ENCODE data around the gene TOM1L2.

Gene TOM1L2

GRCh38 chr17:17815062-17815406 lies 157.2 kb downstream of the TOM1L2 start:
- H3K9ac ChIP-seq, result peak overlapping the region; percentile 54
- H3K9me3 ChIP-seq, result no peaks in the 10 kb centered on the region
- peaks cover 83% of the 10 kb centered on the region for H3K4me1 ChIP-seq
- peaks cover 95% of the 10 kb centered on the region for H3K36me3 ChIP-seq
- peak overlapping the region; percentile 59 for H3K27ac ChIP-seq
- no peaks in the 10 kb centered on the region for H3K27me3 ChIP-seq
- peak overlapping the region; percentile 55 for H3K4me2 ChIP-seq
- H4K20me1 ChIP-seq, result peaks cover 98% of the 10 kb centered on the region
- H3K4me3 ChIP-seq, result no peak overlapping the region
- TF ChIP-seq Cebpa-rat (IDR thresholded peaks at IDR 0.05), result no peak

GRCh38 chr17:17814162-17815061 lies 157.8 kb downstream of the TOM1L2 start:
- peak overlapping the region; percentile 59 for H3K27ac ChIP-seq
- H4K20me1 ChIP-seq, result peaks cover 98% of the 10 kb centered on the region

GRCh38 chr17:17813725-17814095 lies 158.5 kb downstream of the TOM1L2 start:
- TF ChIP-seq Cebpa-rat (IDR thresholded peaks at IDR 0.05), result no peak
- H3K27ac ChIP-seq, result no peak overlapping the region
- no peak overlapping the region for H3K9ac ChIP-seq
- no peaks in the 10 kb centered on the region for H3K27me3 ChIP-seq
- H3K4me1 ChIP-seq, result peaks cover 81% of the 10 kb centered on the region
- H3K36me3 ChIP-seq, result peaks cover 87% of the 10 kb centered on the region
- no peaks in the 10 kb centered on the region for H3K9me3 ChIP-seq
- H3K4me2 ChIP-seq, result no peak overlapping the region
- H4K20me1 ChIP-seq, result peaks cover 96% of the 10 kb centered on the region
- H3K4me3 ChIP-seq, result no peak overlapping the region

More at GRCh38 chr17:17814162-17815061, 157.8 kb downstream of the TOM1L2 start:
- Histone ChIP-seq H3K9me3 (no peaks in the 10 kb centered on the region), H3K4me2 (peak overlapping the region; percentile 55), H3K4me3 (no peak overlapping the region), H3K9ac (no peak overlapping the region), H3K36me3 (peaks cover 93% of the 10 kb centered on the region), H3K27me3 (no peaks in the 10 kb centered on the region), H3K4me1 (peaks cover 82% of the 10 kb centered on the region)
- TF ChIP-seq Cebpa-rat (IDR thresholded peaks at IDR 0.05), result no peak

- H3K9ac ChIP-seq, result no peak overlapping the region
- peaks cover 96% of the 10 kb centered on the region for H4K20me1 ChIP-seq
- H3K4me3 ChIP-seq, result no peak overlapping the region
- H3K9me3 ChIP-seq, result no peaks in the 10 kb centered on the region
- peaks cover 86% of the 10 kb centered on the region for H3K36me3 ChIP-seq
- peaks cover 81% of the 10 kb centered on the region for H3K4me1 ChIP-seq
- no peaks in the 10 kb centered on the region for H3K27me3 ChIP-seq
- H3K4me2 ChIP-seq, result no peak overlapping the region
- TF ChIP-seq Cebpa-rat (IDR thresholded peaks at IDR 0.05), result no peak
- H3K27ac ChIP-seq, result no peak overlapping the region
Observed at GRCh38 chr17:17813055-17813724, 159.0 kb downstream of the TOM1L2 start.

- Histone ChIP-seq H3K36me3 (peaks cover 86% of the 10 kb centered on the region), H3K27me3 (no peaks in the 10 kb centered on the region), H3K27ac (no peak overlapping the region)
Observed at GRCh38 chr17:17812211-17813054, 159.8 kb downstream of the TOM1L2 start.

GRCh38 chr17:17811381-17812210 lies 160.6 kb downstream of the TOM1L2 start:
- no peaks in the 10 kb centered on the region for H3K27me3 ChIP-seq
- peaks cover 83% of the 10 kb centered on the region for H3K36me3 ChIP-seq
- no peak overlapping the region for H3K27ac ChIP-seq
- no peak overlapping the region for H3K9ac ChIP-seq
- no peak overlapping the region for H3K4me3 ChIP-seq
- H4K20me1 ChIP-seq, result peaks cover 97% of the 10 kb centered on the region
- H3K9me3 ChIP-seq, result no peaks in the 10 kb centered on the region
- peak overlapping the region; percentile 24; the same call in 1 of the 2 replicates for H3K4me2 ChIP-seq
- no peak for TF ChIP-seq Cebpa-rat (IDR thresholded peaks at IDR 0.05)
- peaks cover 80% of the 10 kb centered on the region for H3K4me1 ChIP-seq

More at GRCh38 chr17:17812211-17813054, 159.8 kb downstream of the TOM1L2 start:
- peak overlapping the region; percentile 22 for H3K4me2 ChIP-seq
- no peak overlapping the region for H3K4me3 ChIP-seq
- H4K20me1 ChIP-seq, result peaks cover 98% of the 10 kb centered on the region
- no peaks in the 10 kb centered on the region for H3K9me3 ChIP-seq
- H3K9ac ChIP-seq, result no peak overlapping the region
- no peak for TF ChIP-seq Cebpa-rat (IDR thresholded peaks at IDR 0.05)
- H3K4me1 ChIP-seq, result peaks cover 84% of the 10 kb centered on the region

GRCh38 chr17:17810895-17811248 lies 161.3 kb downstream of the TOM1L2 start:
- Histone ChIP-seq H3K36me3 (peaks cover 84% of the 10 kb centered on the region), H3K4me1 (peaks cover 76% of the 10 kb centered on the region), H4K20me1 (peaks cover 97% of the 10 kb centered on the region), H3K9ac (no peak overlapping the region), H3K27me3 (no peaks in the 10 kb centered on the region), H3K27ac (no peak overlapping the region), H3K9me3 (no peaks in the 10 kb centered on the region), H3K4me2 (no peak overlapping the region), H3K4me3 (no peak overlapping the region)
- no peak for TF ChIP-seq Cebpa-rat (IDR thresholded peaks at IDR 0.05)

GRCh38 chr17:17810084-17810894 lies 161.9 kb downstream of the TOM1L2 start:
- H3K4me3 ChIP-seq, result no peak overlapping the region
- peaks cover 84% of the 10 kb centered on the region for H3K36me3 ChIP-seq
- peaks cover 71% of the 10 kb centered on the region for H3K4me1 ChIP-seq
- no peak for TF ChIP-seq Cebpa-rat (IDR thresholded peaks at IDR 0.05)
- H3K27ac ChIP-seq, result no peak overlapping the region
- peaks cover 97% of the 10 kb centered on the region for H4K20me1 ChIP-seq
- no peak overlapping the region for H3K4me2 ChIP-seq
- H3K27me3 ChIP-seq, result no peaks in the 10 kb centered on the region
- H3K9ac ChIP-seq, result no peak overlapping the region
- no peaks in the 10 kb centered on the region for H3K9me3 ChIP-seq

All from BLaER1 (cell line).